ENCODE measurements around the gene SEC24D. TPM values are rescaled to one million over a fixed set of nuclear protein-coding genes. Genes with fewer than 3 reads are reported as not detected.

SEC24D gene
- total RNA-seq, 6 donors from 2014 or later: 33.5 to 86.7 (median 50.3) TPM

GRCh38 chr4:118721752-118722151 is 114.2 kb downstream of the SEC24D start:
- H3K36me3 ChIP-seq: peaks cover 5 to 53% (median 31%) of the 10 kb centered on the region in 4 donors
- 94 to 100% methylated on average over 1 of the region's 1 CpG for WGBS, 2 donors

GRCh38 chr4:118718511-118719170 is 117.3 kb downstream of the SEC24D start:
- 90 to 94% methylated on average over 4 of the region's 4 CpGs for WGBS, 2 donors
- Histone ChIP-seq H3K27ac (no peak overlapping the region), H3K27me3 (no peaks in the 10 kb centered on the region), H3K4me3 (no peak overlapping the region), H3K4me1 (no peaks in the 10 kb centered on the region), H3K36me3 (peaks cover 0 to 27% (median 10%) of the 10 kb centered on the region in 4 donors), H3K9me3 (no peaks in the 10 kb centered on the region)
- TF ChIP-seq POLR2A (IDR thresholded peaks at IDR 0.05) (no peak), EP300 (IDR thresholded peaks at IDR 0.05) (no peak), POLR2AphosphoS5 (IDR thresholded peaks at IDR 0.05) (no peak)
- TF ChIP-seq, protein P1, sequence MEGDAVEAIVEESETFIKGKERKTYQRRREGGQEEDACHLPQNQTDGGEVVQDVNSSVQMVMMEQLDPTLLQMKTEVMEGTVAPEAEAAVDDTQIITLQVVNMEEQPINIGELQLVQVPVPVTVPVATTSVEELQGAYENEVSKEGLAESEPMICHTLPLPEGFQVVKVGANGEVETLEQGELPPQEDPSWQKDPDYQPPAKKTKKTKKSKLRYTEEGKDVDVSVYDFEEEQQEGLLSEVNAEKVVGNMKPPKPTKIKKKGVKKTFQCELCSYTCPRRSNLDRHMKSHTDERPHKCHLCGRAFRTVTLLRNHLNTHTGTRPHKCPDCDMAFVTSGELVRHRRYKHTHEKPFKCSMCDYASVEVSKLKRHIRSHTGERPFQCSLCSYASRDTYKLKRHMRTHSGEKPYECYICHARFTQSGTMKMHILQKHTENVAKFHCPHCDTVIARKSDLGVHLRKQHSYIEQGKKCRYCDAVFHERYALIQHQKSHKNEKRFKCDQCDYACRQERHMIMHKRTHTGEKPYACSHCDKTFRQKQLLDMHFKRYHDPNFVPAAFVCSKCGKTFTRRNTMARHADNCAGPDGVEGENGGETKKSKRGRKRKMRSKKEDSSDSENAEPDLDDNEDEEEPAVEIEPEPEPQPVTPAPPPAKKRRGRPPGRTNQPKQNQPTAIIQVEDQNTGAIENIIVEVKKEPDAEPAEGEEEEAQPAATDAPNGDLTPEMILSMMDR (IDR thresholded peaks at IDR 0.05): no peak
- DNase-seq (no peak), ATAC-seq (ENCODE audit: low FRiP score in 2 of 2) (no peak)

More at GRCh38 chr4:118721752-118722151, 114.2 kb downstream of the SEC24D start:
- ATAC-seq (ENCODE audit: low FRiP score in 2 of 2) (no peak), DNase-seq (no peak)
- Histone ChIP-seq H3K27me3 (no peaks in the 10 kb centered on the region), H3K9me3 (no peaks in the 10 kb centered on the region), H3K4me3 (no peak overlapping the region), H3K4me1 (no peaks in the 10 kb centered on the region), H3K27ac (no peak overlapping the region)
- TF ChIP-seq POLR2AphosphoS5 (IDR thresholded peaks at IDR 0.05): no peak
- TF ChIP-seq POLR2A (IDR thresholded peaks at IDR 0.05): no peak
- TF ChIP-seq, protein P1 (IDR thresholded peaks at IDR 0.05): no peak
- TF ChIP-seq EP300 (IDR thresholded peaks at IDR 0.05): no peak

GRCh38 chr4:118716304-118716703 is 119.6 kb downstream of the SEC24D start:
- no peak overlapping the region for H3K4me3 ChIP-seq
- no peak for DNase-seq
- no peaks in the 10 kb centered on the region for H3K4me1 ChIP-seq
- TF ChIP-seq EP300 (IDR thresholded peaks at IDR 0.05): no peak
- H3K36me3 ChIP-seq: peaks cover 0 to 26% (median 10%) of the 10 kb centered on the region in 4 donors
- no peak overlapping the region for H3K27ac ChIP-seq
- no peak for ATAC-seq (ENCODE audit: low FRiP score in 2 of 2)
- 77 to 80% methylated on average over 3 of the region's 3 CpGs for WGBS, 2 donors
- no peaks in the 10 kb centered on the region for H3K27me3 ChIP-seq
- H3K9me3 ChIP-seq: no peaks in the 10 kb centered on the region

DNA sequence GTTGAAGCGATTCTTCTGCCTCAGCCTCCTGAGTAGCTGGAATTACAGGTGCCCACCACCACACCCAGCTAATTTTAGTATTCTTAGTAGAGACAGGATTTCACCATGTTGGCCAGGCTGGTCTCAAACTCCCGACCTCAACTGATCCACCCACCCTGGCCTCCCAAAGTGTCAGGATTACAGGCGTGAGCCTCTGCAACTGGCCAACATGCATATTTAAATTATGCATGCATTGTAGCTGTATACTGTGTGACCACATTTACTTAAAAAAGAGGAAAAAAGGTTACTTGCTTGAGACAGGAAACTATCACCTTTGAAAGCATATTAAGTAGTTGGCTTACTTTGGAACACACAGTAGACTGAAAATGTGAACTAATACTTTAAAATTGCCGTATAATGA is 121.2 kb downstream of the SEC24D start:
- Histone ChIP-seq H3K27me3 (no peaks in the 10 kb centered on the region), H3K27ac (no peak overlapping the region), H3K4me3 (no peak overlapping the region), H3K4me1 (no peaks in the 10 kb centered on the region), H3K9me3 (no peaks in the 10 kb centered on the region), H3K36me3 (peaks cover 7 to 37% (median 17%) of the 10 kb centered on the region in 4 donors)
- 91 to 92% methylated on average over 4 of the region's 4 CpGs for WGBS, 2 donors
- no peak for ATAC-seq (ENCODE audit: low FRiP score in 2 of 2)
- TF ChIP-seq, protein P1 (IDR thresholded peaks at IDR 0.05): no peak
- TF ChIP-seq POLR2AphosphoS5 (IDR thresholded peaks at IDR 0.05) (no peak), EP300 (IDR thresholded peaks at IDR 0.05) (no peak), POLR2A (IDR thresholded peaks at IDR 0.05) (no peak)
- no peak for DNase-seq

DNA sequence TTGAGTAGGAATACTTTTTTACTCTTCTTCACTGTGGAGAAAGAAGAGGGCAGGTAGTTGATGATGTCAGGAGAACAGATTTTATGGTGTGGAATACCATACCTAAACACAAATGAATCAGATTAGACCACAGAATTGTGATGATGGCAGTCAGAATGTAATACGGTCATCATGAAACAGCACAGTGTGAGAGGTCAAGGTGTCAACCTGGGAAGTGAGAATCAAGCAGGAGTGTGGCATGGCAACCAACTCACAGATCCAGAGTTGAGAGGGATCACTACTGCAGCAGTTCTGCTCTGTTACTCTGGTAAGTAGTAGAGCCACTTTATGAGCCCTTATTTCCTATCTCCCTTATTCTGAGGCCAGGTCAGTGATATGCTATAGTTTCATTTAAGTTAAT is 123.1 kb downstream of the SEC24D start:
- ATAC-seq (ENCODE audit: low FRiP score in 2 of 2): no peak
- Histone ChIP-seq H3K27me3 (no peaks in the 10 kb centered on the region), H3K4me1 (no peaks in the 10 kb centered on the region), H3K9me3 (no peaks in the 10 kb centered on the region), H3K27ac (no peak overlapping the region), H3K36me3 (peaks cover 7 to 52% (median 18%) of the 10 kb centered on the region in 4 donors), H3K4me3 (no peak overlapping the region)
- DNase-seq: no peak
- TF ChIP-seq POLR2A (IDR thresholded peaks at IDR 0.05) (no peak), POLR2AphosphoS5 (IDR thresholded peaks at IDR 0.05) (no peak), EP300 (IDR thresholded peaks at IDR 0.05) (no peak)
- TF ChIP-seq, protein P1 (IDR thresholded peaks at IDR 0.05): no peak
- WGBS, 2 donors: 56 to 86% methylated on average over 1 of the region's 1 CpG
